GM12892 (cell line): ENCODE data around the gene STAMBP.

Experiments used
- DNase-seq: peaks from one replicate; pipeline ENCODE4 v3.0.0; 2011; ENCODE audit not compliant: insufficient read length
- FAIRE-seq: peaks from 2 replicates; lab custom pipeline; 2011; peaks lifted over from hg19 to GRCh38; lab: Jason Lieb, UNC
- POLR2A ChIP-seq: IDR thresholded peaks from 2 replicates; pipeline ENCODE4 v1.6.1; 2011; ENCODE audit warnings: low read depth, low read length, control low read depth
- POLR2AphosphoS5 ChIP-seq: IDR thresholded peaks from 2 replicates; pipeline ENCODE4 v1.6.1; 2011; ENCODE audit warnings: low read depth, low read length, control low read depth
- TAF1 ChIP-seq: IDR thresholded peaks from 2 replicates; pipeline ENCODE4 v1.6.1; 2011; ENCODE audit warnings: low read depth, mild to moderate bottlenecking, control low read depth, low read length, borderline replicate concordance

The STAMBP gene

GRCh38 chr2:73839653-73840411, 11.1 kb downstream of the STAMBP start:
- FAIRE-seq: no peak
- TF ChIP-seq POLR2A (no peak), POLR2AphosphoS5 (no peak), TAF1 (no peak)

DNA sequence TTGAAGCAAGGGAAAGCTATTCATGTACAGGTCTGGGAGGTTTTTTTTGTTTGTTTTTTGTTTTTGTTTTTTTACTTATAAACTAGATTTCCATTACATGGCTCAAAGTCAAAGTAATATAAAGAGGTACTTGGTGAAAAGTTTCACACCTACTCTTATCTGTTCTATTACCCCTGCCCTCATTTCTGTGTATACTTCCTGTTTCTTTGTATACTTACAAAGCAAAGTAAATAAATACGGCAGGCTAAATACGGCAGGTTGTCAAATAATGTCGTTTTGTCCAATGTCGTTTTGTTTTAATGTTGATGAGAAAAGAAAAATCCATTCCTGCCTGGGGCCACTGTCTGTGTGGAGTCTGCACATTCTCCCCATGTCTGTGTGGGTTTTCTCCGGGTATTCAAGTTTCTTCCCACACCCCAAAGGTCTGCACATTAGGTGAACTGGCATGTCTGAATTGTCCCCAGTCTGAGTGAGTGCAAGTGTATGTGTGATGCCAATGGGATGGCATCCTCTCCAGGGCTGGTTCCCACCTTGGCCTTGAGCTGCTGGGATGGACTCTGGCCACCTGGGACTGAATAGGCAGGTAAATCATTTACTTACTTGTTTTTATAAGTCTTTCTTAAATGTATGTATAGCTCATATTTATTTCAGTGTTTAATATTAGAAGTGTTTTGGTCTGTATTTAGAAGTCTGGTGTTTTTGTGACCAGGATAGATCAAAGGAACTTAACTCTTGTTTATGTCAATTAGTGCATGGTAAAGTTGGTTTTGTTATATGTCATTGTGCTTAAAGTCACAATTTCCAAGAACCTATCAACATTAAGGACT, 13.4 kb downstream of the STAMBP start:
- no peak for FAIRE-seq
- TF ChIP-seq POLR2A (no peak), POLR2AphosphoS5 (no peak), TAF1 (no peak)
- DNase-seq: no peak

More at GRCh38 chr2:73839653-73840411, 11.1 kb downstream of the STAMBP start:
- DNase-seq: no peak

DNA sequence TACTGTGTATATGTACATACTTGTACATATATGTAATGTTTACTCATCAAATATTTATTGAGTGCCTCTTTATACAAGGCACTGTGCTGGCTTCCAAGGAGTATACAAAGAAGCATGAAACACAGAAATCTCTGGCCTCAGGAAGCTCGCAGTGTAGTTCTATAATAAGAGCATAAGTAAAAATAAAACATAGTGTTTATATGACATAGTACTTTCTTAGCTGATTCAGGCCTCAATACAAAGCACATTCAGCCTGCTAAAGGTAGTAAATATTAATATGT, 13.9 kb downstream of the STAMBP start:
- DNase-seq (no peak), FAIRE-seq (no peak)
- TF ChIP-seq TAF1: no peak
- TF ChIP-seq POLR2A: no peak
- TF ChIP-seq POLR2AphosphoS5: no peak

DNA sequence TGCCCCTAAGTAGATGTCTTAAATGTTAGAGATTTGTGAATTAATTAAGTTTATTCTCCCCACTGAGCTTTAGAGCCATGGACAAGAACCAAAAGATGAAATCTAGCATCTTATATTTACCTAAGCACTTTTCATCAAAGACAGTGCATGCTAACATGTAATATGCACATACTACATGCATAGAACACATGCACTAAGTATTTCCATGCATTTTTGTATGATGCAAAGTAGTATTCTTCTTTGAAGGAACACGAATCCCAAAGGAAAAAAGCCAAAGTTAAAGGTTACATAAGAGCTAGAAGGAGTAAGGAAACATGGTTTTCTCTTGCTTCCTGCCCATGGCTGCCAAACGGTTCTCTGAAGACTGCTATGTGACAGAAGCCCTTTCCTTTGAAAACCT, 15.3 kb downstream of the STAMBP start:
- TF ChIP-seq POLR2AphosphoS5: no peak
- TF ChIP-seq TAF1: no peak
- FAIRE-seq (no peak), DNase-seq (no peak)

DNA sequence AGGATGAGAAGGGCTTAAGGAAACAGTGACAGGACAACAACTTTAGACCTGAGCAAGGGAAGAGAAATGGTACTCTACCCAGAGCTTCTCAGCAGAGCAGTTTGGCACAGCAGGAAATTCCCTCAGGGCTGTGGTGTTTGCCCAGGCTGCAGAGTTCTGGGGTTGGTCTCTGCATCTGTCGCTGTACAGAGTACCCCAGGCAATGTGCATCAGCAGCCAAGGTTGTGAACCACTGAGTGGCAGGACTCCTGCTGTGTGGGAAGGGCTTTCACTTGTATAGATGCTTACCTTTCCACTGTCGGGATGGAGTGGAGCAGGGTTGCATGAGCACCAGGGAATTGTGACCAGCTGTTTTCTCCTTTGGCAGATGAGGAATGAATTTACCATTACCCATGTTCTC, 21.2 kb downstream of the STAMBP start:
- TF ChIP-seq TAF1 (no peak), POLR2A (no peak), POLR2AphosphoS5 (no peak)
- no peak for DNase-seq
- no peak for FAIRE-seq

- no peak for FAIRE-seq
- no peak for DNase-seq
- TF ChIP-seq POLR2A: no peak
- no peak for TF ChIP-seq TAF1
- no peak for TF ChIP-seq POLR2AphosphoS5
These were observed 22.5 kb downstream of the STAMBP start for GRCh38 chr2:73851274-73851673.

GRCh38 chr2:73852020-73852419, 23.3 kb downstream of the STAMBP start:
- TF ChIP-seq TAF1: no peak
- no peak for TF ChIP-seq POLR2AphosphoS5
- no peak for TF ChIP-seq POLR2A
- no peak for DNase-seq
- no peak for FAIRE-seq

- DNase-seq (no peak), FAIRE-seq (no peak)
- TF ChIP-seq POLR2A (no peak), TAF1 (no peak), POLR2AphosphoS5 (no peak)
These were observed 26.8 kb downstream of the STAMBP start for GRCh38 chr2:73855526-73855925.

DNA sequence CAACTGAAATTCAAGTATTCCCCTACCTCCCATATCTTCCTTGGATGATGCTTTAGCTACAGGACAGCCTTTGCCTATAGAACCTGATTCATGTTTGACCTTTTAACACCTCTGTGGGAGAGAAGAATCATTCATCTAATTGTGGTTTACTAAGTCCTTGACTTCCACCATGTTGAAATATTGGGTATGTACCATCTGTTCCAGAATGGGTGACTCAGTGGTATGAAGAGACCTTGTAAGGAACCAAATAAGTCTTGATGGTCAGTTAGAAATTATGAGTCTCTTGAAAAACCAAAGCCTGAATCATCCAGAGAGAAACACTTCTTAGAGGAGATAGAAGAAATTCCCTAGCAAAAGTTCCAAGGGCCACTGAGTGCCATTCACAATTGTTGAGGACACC, 27.5 kb downstream of the STAMBP start:
- no peak for DNase-seq
- FAIRE-seq: no peak
- TF ChIP-seq POLR2A: no peak
- no peak for TF ChIP-seq TAF1
- TF ChIP-seq POLR2AphosphoS5: no peak

GRCh38 chr2:73859721-73860586, 31.2 kb downstream of the STAMBP start:
- TF ChIP-seq POLR2AphosphoS5 (no peak), TAF1 (no peak), POLR2A (no peak)
- FAIRE-seq (no peak), DNase-seq (no peak)

DNA sequence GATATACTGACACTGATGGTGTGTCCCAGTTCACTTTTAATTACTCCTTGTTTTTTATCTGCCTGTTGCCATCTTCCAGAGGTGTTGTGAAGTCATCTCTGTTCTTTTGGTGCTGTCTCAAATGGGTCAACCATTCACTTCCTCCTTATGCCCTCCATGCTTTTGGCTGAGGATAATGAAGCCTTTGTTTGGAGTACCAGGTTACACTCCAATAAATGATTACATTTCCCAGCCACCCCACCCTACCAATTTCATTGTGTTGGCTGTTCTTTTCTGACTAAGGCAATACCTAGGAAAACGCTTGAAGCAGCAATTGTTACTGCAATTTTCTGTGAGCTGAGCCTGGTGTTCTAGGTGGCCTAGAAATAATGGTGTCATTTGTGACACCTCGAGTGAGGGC, 34.2 kb downstream of the STAMBP start:
- no peak for TF ChIP-seq TAF1
- TF ChIP-seq POLR2A: no peak
- TF ChIP-seq POLR2AphosphoS5: no peak
- FAIRE-seq (no peak), DNase-seq (no peak)

DNA sequence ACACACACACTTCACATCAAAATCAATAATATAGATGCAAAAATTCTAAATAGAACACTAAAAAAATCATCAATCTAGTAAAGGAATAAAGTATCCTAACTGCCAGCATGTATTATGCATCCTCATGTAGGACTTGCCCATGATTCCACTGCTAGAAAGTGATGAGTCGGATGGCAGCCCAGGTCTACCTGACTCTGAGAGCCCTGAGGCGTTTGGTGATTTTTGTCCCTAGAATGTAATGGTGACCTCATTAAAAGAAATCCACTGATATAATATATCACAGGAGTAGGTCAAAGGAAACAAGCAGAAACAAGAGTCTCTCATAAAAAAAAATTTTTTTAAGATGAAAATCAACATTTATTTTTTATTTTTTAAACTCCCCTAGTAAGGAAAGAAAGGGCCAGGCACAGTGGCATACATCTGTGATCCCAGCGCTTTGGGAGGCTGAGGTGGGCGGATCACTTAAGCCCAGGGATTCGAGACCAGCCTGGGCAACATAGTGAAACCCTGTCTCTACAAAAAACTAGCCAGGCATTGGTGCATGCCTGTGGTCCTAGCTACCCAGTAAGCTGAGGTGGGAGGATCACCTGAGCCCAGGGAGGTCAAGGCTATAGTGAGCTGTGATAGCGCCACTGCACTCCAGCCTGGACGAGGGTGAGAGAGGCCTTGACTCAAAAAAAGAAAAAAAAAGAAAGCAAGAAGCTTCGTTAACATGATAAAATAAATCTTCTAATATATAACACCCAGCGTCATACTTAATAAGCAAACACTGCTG, 39.6 kb downstream of the STAMBP start:
- TF ChIP-seq POLR2AphosphoS5: no peak
- no peak for TF ChIP-seq POLR2A
- TF ChIP-seq TAF1: no peak
- no peak for FAIRE-seq
- no peak for DNase-seq

DNA sequence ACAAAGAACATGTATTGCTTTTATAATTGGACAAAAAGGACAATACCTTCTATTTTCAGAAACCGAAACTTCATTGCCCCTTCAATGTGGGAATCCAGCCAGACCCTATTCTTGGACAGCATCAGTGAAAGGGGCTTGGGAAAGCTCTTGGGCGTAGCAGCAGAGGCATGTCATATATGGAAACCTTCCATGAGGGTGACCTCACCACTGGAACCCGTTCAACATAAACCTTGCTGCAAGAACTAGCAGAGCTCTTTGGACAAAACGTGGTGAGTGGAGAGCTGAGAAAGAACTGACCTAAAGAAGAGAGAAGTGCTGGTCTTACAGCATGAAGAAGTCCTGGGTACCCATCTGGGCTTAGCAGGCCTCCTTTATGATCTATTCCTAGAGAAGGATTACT, 41.3 kb downstream of the STAMBP start:
- no peak for FAIRE-seq
- DNase-seq: no peak
- no peak for TF ChIP-seq POLR2AphosphoS5
- TF ChIP-seq TAF1: no peak
- no peak for TF ChIP-seq POLR2A
